Neural progenitor cell (in vitro differentiated cells): Measurements from ENCODE around the gene SLC25A17. TPM values are rescaled to one million over a fixed set of nuclear protein-coding genes. Genes with fewer than 3 reads are reported as not detected.

Experiments used
- DNase-seq: peaks from one replicate; pipeline ENCODE4 v3.0.0-alpha.2; 2016; ENCODE audit warnings: low spot score
- H2AFZ ChIP-seq: fragments of 200-600 bp; sonication (generic); replicated peaks from 2 replicates; pipeline ENCODE4 v1.6.1; 2016; ENCODE audit warnings: antibody characterized with exemption
- H3F3A ChIP-seq: fragments of 200-600 bp; sonication (generic); 2 replicates; pipeline ENCODE4 v1.6.1; 2016; ENCODE audit warnings: antibody characterized with exemption, low read depth
- H3K27ac ChIP-seq: fragments of 200-600 bp; sonication (generic); 2 replicates; pipeline ENCODE4 v1.5.1; 2016; ENCODE audit warnings: mild to moderate bottlenecking
- H3K27me3 ChIP-seq: fragments of 200-600 bp; sonication (generic); 2 replicates; pipeline ENCODE4 v1.6.1; 2016; ENCODE audit warnings: mild to moderate bottlenecking, moderate library complexity
- H3K36me3 ChIP-seq: fragments of 200-600 bp; sonication (generic); 2 replicates; pipeline ENCODE4 v1.5.1; 2016
- H3K4me1 ChIP-seq: fragments of 200-600 bp; sonication (generic); 2 replicates; pipeline ENCODE4 v1.6.1; 2016; ENCODE audit warnings: mixed run types
- H3K4me2 ChIP-seq: fragments of 200-600 bp; sonication (generic); 2 replicates; pipeline ENCODE4 v1.6.1; 2016
- H3K4me3 ChIP-seq: fragments of 200-600 bp; sonication (generic); 2 replicates; pipeline ENCODE4 v1.5.1; 2016
- H3K79me2 ChIP-seq: fragments of 200-600 bp; sonication (generic); 2 replicates; pipeline ENCODE4 v1.6.1; 2016; ENCODE audit warnings: low read depth
- H3K9ac ChIP-seq: fragments of 200-600 bp; sonication (generic); 2 replicates; pipeline ENCODE4 v1.6.1; 2016
- H3K9me3 ChIP-seq: fragments of 200-600 bp; sonication (generic); 2 replicates; pipeline ENCODE4 v1.5.1; 2016; ENCODE audit warnings: low read depth
- H4K20me1 ChIP-seq: fragments of 200-600 bp; sonication (generic); 2 replicates; pipeline ENCODE4 v1.6.1; 2016; ENCODE audit warnings: low read depth
- H3K27ac Mint-ChIP-seq: 3 replicates; pipeline ENCODE4 v1.8.0; 2021; ENCODE audit warnings: mixed read lengths
- H3K27me3 Mint-ChIP-seq: 2 replicates; pipeline ENCODE4 v1.8.0; 2022; ENCODE audit warnings: low read depth, mild to moderate bottlenecking, inconsistent platforms, moderate library complexity, mixed read lengths; ENCODE audit not compliant: insufficient read depth
- H3K36me3 Mint-ChIP-seq: 3 replicates; pipeline ENCODE4 v1.8.0; 2021; ENCODE audit warnings: mixed read lengths
- H3K4me1 Mint-ChIP-seq: 3 replicates; pipeline ENCODE4 v1.8.0; 2021; ENCODE audit warnings: mixed read lengths
- H3K4me3 Mint-ChIP-seq: 3 replicates; pipeline ENCODE4 v1.8.0; 2021; ENCODE audit warnings: mild to moderate bottlenecking, moderate library complexity, mixed read lengths
- H3K9me3 Mint-ChIP-seq: 3 replicates; pipeline ENCODE4 v1.8.0; 2020; ENCODE audit warnings: mixed read lengths
- EZH2 ChIP-seq: fragments of 200-600 bp; sonication (generic); IDR thresholded peaks from 2 replicates; pipeline ENCODE4 v1.6.1; 2017; ENCODE audit warnings: antibody characterized with exemption, mild to moderate bottlenecking, moderate library complexity
- EZH2phosphoT487 ChIP-seq: fragments of 200-600 bp; sonication (generic); IDR thresholded peaks from 2 replicates; pipeline ENCODE4 v1.6.1; 2017; ENCODE audit warnings: antibody characterized with exemption
- total RNA-seq: library from RNA; depleted of rRNA; stranded (reverse); fragments of >200 nt; gene quantifications from 2 replicates; pipeline ENCODE4 v1.2.3, GENCODE V29; 2015; ENCODE audit warnings: low replicate concordance
- TF ChIP-seq, protein P1 (sequence below): fragments of 200-600 bp; sonication (generic); IDR thresholded peaks from 2 replicates; pipeline ENCODE4 v1.5.1; 2017; ENCODE audit warnings: antibody characterized with exemption, mild to moderate bottlenecking

Gene SLC25A17
- total RNA-seq, 1 donor from 2014 or later: 31.7 TPM

DNA sequence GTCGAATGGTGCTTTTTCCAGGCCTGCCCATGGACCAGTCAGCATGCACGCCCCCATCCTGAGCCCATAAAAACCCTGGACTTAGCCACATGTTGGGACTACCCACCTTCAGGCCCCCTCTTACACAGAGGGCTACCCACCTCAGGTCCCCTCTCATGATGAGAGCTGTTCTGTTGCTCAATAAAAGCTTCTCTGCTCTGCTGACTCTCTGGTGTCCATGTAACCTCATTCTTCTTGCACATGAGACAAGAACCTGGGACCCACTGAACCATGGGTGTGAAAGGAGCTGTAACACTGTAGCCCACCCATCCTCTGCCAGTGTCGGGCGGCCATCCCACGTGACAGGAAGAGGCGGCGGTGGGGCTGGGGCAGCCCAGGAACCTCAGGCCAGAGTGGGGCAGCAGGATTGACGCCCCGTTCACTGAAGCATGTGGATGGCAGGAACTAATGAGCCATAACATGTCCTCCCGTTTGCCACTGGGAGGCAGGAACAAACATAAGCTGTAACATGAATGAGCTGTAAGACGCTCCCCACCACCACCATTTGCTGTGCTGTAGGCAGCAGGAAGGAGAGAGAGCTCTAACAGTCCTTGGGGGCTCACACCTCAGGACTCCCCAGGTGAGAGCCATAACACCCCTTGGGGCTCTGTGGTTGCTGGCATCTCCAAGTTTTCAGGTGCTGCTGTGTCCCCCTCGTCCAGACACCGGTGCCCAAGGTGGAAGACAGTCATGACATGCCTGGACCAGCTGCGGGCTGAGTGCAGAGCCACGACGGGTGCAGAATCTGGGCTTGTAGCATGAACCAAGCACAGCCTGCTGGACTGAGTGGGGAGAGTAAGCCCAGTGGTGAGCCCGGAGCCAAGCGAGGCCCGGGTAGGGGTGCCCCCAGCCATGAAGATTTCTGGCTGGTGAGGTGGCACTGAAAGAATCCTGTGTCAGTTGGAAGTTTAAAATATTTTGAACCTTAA, 70.5 kb downstream of the SLC25A17 start:
- Histone ChIP-seq H3K4me1 (peaks cover 20% of the 10 kb centered on the region), H3K9ac (no peak overlapping the region), H3K27ac (no peak overlapping the region), H3K4me2 (no peak overlapping the region), H3K36me3 (no peaks in the 10 kb centered on the region), H3K4me3 (no peak overlapping the region), H3F3A (no peaks in the 10 kb centered on the region), H3K79me2 (no peaks in the 10 kb centered on the region), H3K9me3 (no peaks in the 10 kb centered on the region), H4K20me1 (no peaks in the 10 kb centered on the region), H2AFZ (peak overlapping the region; percentile 11), H3K27me3 (no peaks in the 10 kb centered on the region)
- Mint-ChIP-seq H3K9me3 (peaks cover 13% of the 10 kb centered on the region), H3K27me3 (peaks cover 11% of the 10 kb centered on the region), H3K4me3 (peak overlapping the region; percentile 58), H3K4me1 (peaks cover 29% of the 10 kb centered on the region), H3K27ac (no peak overlapping the region), H3K36me3 (peaks cover 2% of the 10 kb centered on the region)
- no peak for TF ChIP-seq EZH2
- TF ChIP-seq, protein P1, sequence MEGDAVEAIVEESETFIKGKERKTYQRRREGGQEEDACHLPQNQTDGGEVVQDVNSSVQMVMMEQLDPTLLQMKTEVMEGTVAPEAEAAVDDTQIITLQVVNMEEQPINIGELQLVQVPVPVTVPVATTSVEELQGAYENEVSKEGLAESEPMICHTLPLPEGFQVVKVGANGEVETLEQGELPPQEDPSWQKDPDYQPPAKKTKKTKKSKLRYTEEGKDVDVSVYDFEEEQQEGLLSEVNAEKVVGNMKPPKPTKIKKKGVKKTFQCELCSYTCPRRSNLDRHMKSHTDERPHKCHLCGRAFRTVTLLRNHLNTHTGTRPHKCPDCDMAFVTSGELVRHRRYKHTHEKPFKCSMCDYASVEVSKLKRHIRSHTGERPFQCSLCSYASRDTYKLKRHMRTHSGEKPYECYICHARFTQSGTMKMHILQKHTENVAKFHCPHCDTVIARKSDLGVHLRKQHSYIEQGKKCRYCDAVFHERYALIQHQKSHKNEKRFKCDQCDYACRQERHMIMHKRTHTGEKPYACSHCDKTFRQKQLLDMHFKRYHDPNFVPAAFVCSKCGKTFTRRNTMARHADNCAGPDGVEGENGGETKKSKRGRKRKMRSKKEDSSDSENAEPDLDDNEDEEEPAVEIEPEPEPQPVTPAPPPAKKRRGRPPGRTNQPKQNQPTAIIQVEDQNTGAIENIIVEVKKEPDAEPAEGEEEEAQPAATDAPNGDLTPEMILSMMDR: no peak
- no peak for TF ChIP-seq EZH2phosphoT487
- DNase-seq: no peak

DNA sequence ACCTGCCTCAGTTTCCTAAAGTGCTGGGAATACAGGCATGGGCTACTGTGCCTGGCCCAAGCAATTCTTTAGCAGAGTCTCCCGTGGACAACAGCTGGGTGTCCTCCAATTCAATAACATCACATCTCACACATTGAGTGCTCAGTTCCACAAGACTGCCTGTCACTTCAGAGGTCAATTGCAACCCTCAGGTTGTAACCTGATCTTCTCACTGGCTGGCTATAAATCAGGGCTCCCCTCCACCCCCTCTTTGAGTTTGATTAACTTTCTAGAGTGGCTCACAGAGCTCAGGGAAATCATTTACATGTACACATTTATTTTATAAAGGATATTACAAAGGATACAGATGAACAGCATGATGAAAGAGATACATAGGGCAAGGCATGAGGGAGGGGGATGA, 71.8 kb downstream of the SLC25A17 start:
- Histone ChIP-seq H3K4me3 (no peak overlapping the region), H4K20me1 (no peaks in the 10 kb centered on the region), H3K4me1 (peaks cover 13% of the 10 kb centered on the region), H3K27ac (no peak overlapping the region), H2AFZ (no peak overlapping the region), H3K9ac (no peak overlapping the region), H3K9me3 (no peaks in the 10 kb centered on the region), H3K4me2 (no peak overlapping the region), H3K79me2 (no peaks in the 10 kb centered on the region), H3F3A (no peaks in the 10 kb centered on the region), H3K27me3 (no peaks in the 10 kb centered on the region), H3K36me3 (no peaks in the 10 kb centered on the region)
- H3K4me1 Mint-ChIP-seq: peaks cover 34% of the 10 kb centered on the region
- H3K27me3 Mint-ChIP-seq: peaks cover 8% of the 10 kb centered on the region
- DNase-seq: no peak
- H3K36me3 Mint-ChIP-seq: peaks cover 2% of the 10 kb centered on the region
- H3K9me3 Mint-ChIP-seq: peaks cover 13% of the 10 kb centered on the region
- no peak overlapping the region for H3K27ac Mint-ChIP-seq
- TF ChIP-seq EZH2 (no peak), EZH2phosphoT487 (no peak)
- TF ChIP-seq, protein P1: no peak
- no peak overlapping the region for H3K4me3 Mint-ChIP-seq

- H3K27ac ChIP-seq: no peak overlapping the region
- no peak overlapping the region for H2AFZ ChIP-seq
- H3K4me2 ChIP-seq: no peak overlapping the region
- TF ChIP-seq, protein P1: no peak
- TF ChIP-seq EZH2phosphoT487 (no peak), EZH2 (no peak)
- H3K9me3 Mint-ChIP-seq: peaks cover 13% of the 10 kb centered on the region
- no peaks in the 10 kb centered on the region for H3K36me3 ChIP-seq
- H3K4me3 Mint-ChIP-seq: no peak overlapping the region
- H3K4me1 Mint-ChIP-seq: peaks cover 34% of the 10 kb centered on the region
- peaks cover 13% of the 10 kb centered on the region for H3K4me1 ChIP-seq
- no peaks in the 10 kb centered on the region for H4K20me1 ChIP-seq
- no peaks in the 10 kb centered on the region for H3F3A ChIP-seq
- H3K36me3 Mint-ChIP-seq: peaks cover 2% of the 10 kb centered on the region
- no peaks in the 10 kb centered on the region for H3K27me3 ChIP-seq
- DNase-seq: no peak
- no peaks in the 10 kb centered on the region for H3K9me3 ChIP-seq
- no peak overlapping the region for H3K4me3 ChIP-seq
- H3K27me3 Mint-ChIP-seq: peaks cover 13% of the 10 kb centered on the region
- no peak overlapping the region for H3K9ac ChIP-seq
- H3K79me2 ChIP-seq: no peaks in the 10 kb centered on the region
- no peak overlapping the region for H3K27ac Mint-ChIP-seq
These were observed 72.5 kb downstream of the SLC25A17 start for GRCh38 chr22:40746428-40747220.
